NCI-H1105 (cell line): ENCODE measurements around the gene KCNJ9.

Experiments used
- DNase-seq: peaks from one replicate; lab custom pipeline; 2025; lab: John Stamatoyannopoulos, UW

Gene KCNJ9

DNA sequence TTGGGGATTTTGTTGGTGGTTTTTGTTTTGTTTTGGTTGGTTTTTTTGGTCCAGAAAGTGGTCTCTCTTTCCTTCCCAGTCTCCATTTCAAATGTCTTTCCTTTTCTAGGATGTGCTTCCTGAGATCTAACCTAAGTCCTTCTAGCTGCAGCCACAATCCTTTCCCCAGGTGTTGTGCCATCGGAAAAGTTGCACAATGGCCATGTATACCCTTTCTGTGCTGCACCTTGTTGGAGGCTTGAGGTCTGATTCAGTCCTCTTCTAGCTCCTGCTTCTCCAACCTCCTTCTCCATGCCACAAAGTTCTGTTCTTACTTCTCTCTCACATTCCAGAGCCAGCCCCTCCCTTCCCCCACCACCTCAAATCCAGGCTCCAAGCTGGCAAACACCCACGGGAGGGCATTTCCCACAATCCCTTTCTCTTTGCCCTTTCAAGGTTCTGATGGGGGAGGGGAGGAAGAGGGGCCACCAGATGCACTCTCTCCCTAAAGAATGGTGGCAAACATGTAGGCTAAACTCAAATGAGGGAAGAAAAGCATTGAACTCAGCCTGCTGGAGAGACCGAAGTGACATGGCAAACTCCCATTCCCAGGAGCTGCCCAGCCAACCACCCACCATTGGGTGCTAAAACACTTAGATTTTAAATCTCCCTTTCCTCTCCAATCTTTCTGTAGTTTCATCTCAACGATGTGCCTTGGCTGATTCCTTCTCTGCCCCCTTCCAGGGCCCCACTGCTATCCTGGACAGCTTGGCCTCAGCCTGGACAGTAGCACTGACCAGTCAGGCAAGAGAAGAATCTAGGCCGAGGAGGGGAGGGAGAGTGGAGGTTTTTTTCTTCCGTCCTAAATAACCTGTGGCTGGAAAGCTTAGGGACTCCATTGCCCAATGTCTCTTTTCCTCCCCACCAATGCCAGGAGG is 14.3 kb upstream of the KCNJ9 start:
- DNase-seq, result no peak

GRCh38 chr1:160068225-160068624 is 13.1 kb upstream of the KCNJ9 start:
- no peak for DNase-seq

- DNase-seq, result no peak
Measured at GRCh38 chr1:160069460-160070231, 11.7 kb upstream of the KCNJ9 start, which contains the start of gene KCNJ10. Gene KCNJ10, minus strand, starts transcription at chr1:160070160. Its CDS starts 27,628 bp downstream, at chr1:160042532.

GRCh38 chr1:160070243-160071163 is 10.8 kb upstream of the KCNJ9 start:
- DNase-seq, result peak; percentile 67

DNA sequence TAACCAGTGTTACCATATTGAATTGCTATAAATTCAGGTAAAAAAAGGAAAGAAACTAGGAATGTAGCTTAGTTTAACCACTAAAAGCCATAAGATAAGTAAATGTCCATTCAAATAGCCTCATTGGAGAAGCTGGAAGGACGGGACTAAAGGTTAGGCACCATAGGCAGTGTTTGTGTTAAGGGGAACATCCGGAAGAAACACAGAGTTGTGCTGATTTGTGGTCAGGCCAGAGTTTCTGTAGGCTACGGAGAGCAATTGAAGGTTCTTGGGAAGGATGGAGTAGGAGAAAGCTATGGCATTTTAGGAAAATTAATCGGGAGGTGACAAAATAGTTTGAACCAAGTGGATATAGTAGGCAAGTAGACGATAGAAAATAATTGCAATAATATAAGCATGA is 10.0 kb upstream of the KCNJ9 start:
- DNase-seq, result no peak

GRCh38 chr1:160074865-160075264 is 6.5 kb upstream of the KCNJ9 start:
- DNase-seq, result no peak

DNA sequence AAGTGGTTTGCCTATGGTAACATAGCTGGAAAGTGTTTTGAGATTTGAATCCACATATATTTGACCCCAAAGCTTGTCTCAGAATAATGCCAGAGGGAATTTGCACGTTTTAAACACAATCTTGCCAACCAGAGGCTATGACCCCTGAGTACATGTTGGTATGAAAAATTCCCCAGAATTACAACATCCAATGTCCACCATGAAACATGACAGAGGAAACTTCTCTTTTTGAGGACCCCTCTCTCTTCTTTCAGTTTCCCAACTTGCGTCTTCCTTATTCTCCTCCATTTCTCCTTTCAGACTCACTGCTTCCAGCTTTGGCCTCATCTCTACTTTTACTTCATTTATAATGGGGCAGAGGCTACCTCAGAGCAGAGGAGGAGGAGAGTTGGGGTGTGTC is 5.5 kb upstream of the KCNJ9 start:
- no peak for DNase-seq

- DNase-seq, result no peak
Measured at GRCh38 chr1:160076295-160076694, 5.0 kb upstream of the KCNJ9 start.

DNA sequence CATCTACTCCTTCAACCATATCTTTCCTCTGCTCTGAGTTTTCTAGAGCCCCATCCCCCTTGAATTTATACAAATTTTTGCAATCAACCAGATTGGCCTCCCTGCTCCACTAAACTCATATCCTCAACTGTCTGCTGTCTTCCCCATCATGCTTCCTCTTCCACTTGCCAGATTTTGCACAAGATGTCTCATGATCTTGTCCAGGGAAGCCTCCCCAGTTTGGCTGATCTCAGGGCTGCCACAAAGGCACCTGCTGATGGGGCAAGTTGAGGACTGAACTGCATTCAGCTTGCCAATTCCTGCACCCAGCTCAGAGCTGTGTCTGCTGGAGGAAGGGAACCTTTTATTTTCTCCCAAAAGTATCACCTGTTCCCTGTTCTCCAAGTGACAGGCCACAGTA is 3.9 kb upstream of the KCNJ9 start:
- no peak for DNase-seq

DNA sequence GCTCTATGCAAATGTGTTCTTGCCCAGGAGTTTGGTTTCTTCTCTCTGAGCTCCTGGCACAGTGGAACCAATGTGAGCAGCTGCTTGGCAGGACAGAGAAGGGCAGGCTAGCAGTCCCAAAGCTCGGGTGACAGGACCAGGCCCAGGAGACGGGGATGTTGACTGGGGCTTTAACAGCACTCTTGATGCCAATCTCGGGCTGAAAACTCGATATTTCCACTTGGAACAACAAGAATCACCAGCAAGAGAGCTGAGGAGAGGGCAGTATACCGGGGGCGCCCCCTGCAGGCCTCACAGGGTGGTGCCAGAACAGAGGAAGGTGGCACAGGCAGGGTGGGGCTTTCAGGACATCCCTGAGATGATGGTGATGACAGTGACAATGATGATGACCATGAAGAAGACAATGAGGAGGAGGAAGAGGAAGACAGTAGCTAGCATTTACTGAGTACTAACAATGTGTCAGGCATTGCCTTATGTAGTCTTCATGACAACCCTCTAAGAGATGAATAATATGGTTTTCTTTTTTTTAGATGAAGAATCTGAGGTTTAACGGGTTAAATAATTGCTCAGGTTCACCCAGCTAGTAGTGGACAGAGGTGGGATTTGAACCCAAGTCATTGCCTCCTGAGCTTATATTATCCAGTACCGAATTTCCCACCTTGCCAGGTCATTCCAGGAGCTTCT is 2.7 kb upstream of the KCNJ9 start:
- DNase-seq, result no peak

DNA sequence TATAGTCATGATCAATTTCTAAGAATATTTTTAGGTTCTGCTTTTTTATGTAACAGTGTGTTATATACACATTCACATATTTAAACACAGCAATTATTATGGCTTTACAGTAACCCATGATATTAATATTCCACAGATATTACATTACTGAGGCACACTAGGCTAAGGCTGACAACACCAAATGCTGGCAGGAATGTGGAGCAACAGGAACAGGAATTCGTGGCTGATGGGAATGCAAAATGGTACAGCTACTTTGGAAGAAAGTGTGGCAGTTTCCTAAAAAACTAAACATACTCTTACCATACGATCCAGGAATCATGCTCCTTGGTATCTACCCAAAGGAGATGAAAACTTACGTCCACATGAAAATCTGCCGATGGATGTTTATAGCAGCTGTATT is 1.9 kb upstream of the KCNJ9 start:
- no peak for DNase-seq

GRCh38 chr1:160080381-160081100 is 797 bp upstream of the KCNJ9 start:
- no peak for DNase-seq

GRCh38 chr1:160082487-160082886 is 1.1 kb downstream of the KCNJ9 start:
- DNase-seq, result no peak

GRCh38 chr1:160082926-160083325 is 1.6 kb downstream of the KCNJ9 start:
- no peak for DNase-seq

- peak; percentile 77 for DNase-seq
Measured at GRCh38 chr1:160083968-160084770, 2.8 kb downstream of the KCNJ9 start.

GRCh38 chr1:160084771-160085321 is 3.5 kb downstream of the KCNJ9 start:
- no peak for DNase-seq

GRCh38 chr1:160085686-160086455 is 4.5 kb downstream of the KCNJ9 start:
- DNase-seq, result peak; percentile 67

GRCh38 chr1:160086456-160086892 is 5.1 kb downstream of the KCNJ9 start:
- DNase-seq, result no peak
